Measurements from ENCODE around the gene PIK3CD.
A peak's percentile ranks its signal among the peaks of the same experiment; 100 is the strongest.
"Not testable (repeated sequence)": the region's sequence is repeated elsewhere in the genome, so short reads cannot be mapped to it uniquely, and the experiment has no call there.

The PIK3CD gene

GRCh38 chr1:9653491-9654050 lies 2.0 kb downstream of the PIK3CD start:
- H3K4me3 ChIP-seq (ENCODE audit: low read depth, low read length) = no peak overlapping the region

- no peak overlapping the region for H3K4me3 ChIP-seq (ENCODE audit: low read depth, low read length)
Measured at GRCh38 chr1:9654051-9654833, 2.7 kb downstream of the PIK3CD start.

GRCh38 chr1:9654834-9655723 lies 3.5 kb downstream of the PIK3CD start:
- H3K4me3 ChIP-seq (ENCODE audit: low read depth, low read length) = no peak overlapping the region

- H3K4me3 ChIP-seq (ENCODE audit: low read depth, low read length) = no peak overlapping the region
Measured at GRCh38 chr1:9655836-9656235, 4.3 kb downstream of the PIK3CD start.

GRCh38 chr1:9657521-9658032 lies 6.0 kb downstream of the PIK3CD start:
- no peak overlapping the region for H3K4me3 ChIP-seq (ENCODE audit: low read depth, low read length)

- H3K4me3 ChIP-seq (ENCODE audit: low read depth, low read length) = no peak overlapping the region
Measured at GRCh38 chr1:9658199-9658598, 6.7 kb downstream of the PIK3CD start.

- H3K4me3 ChIP-seq (ENCODE audit: low read depth, low read length) = no peak overlapping the region
Measured at GRCh38 chr1:9659328-9659727, 7.8 kb downstream of the PIK3CD start.

- no peak overlapping the region for H3K4me3 ChIP-seq (ENCODE audit: low read depth, low read length)
Measured at GRCh38 chr1:9663257-9663656, 11.7 kb downstream of the PIK3CD start.

GRCh38 chr1:9665193-9665592 lies 13.7 kb downstream of the PIK3CD start:
- H3K4me3 ChIP-seq (ENCODE audit: low read depth, low read length) = no peak overlapping the region

- H3K4me3 ChIP-seq (ENCODE audit: low read depth, low read length) = no peak overlapping the region
Measured at GRCh38 chr1:9668080-9668479, 16.5 kb downstream of the PIK3CD start.

- no peak overlapping the region for H3K4me3 ChIP-seq (ENCODE audit: low read depth, low read length)
Measured at GRCh38 chr1:9670085-9670484, 18.6 kb downstream of the PIK3CD start.

GRCh38 chr1:9671377-9672140 lies 20.0 kb downstream of the PIK3CD start:
- H3K4me3 ChIP-seq (ENCODE audit: low read depth, low read length) = no peak overlapping the region

- H3K4me3 ChIP-seq (ENCODE audit: low read depth, low read length) = no peak overlapping the region
Measured at GRCh38 chr1:9672444-9672843, 20.9 kb downstream of the PIK3CD start.

GRCh38 chr1:9675393-9675792 lies 23.9 kb downstream of the PIK3CD start:
- no peak overlapping the region for H3K4me3 ChIP-seq (ENCODE audit: low read depth, low read length)

GRCh38 chr1:9676128-9676527 lies 24.6 kb downstream of the PIK3CD start:
- not testable (repeated sequence) for H3K4me3 ChIP-seq (ENCODE audit: low read depth, low read length)

GRCh38 chr1:9676815-9677393 lies 25.4 kb downstream of the PIK3CD start:
- H3K4me3 ChIP-seq (ENCODE audit: low read depth, low read length) = no peak overlapping the region

- no peak overlapping the region for H3K4me3 ChIP-seq (ENCODE audit: low read depth, low read length)
Measured at GRCh38 chr1:9680091-9680490, 28.6 kb downstream of the PIK3CD start.

- H3K4me3 ChIP-seq (ENCODE audit: low read depth, low read length) = no peak overlapping the region
Measured at GRCh38 chr1:9680828-9681227, 29.3 kb downstream of the PIK3CD start.

- no peak overlapping the region for H3K4me3 ChIP-seq (ENCODE audit: low read depth, low read length)
Measured at GRCh38 chr1:9684801-9685200, 33.3 kb downstream of the PIK3CD start.

GRCh38 chr1:9687120-9687873 lies 35.8 kb downstream of the PIK3CD start:
- H3K4me3 ChIP-seq (ENCODE audit: low read depth, low read length) = peak overlapping the region; percentile 60
